GM10847 (cell line): ENCODE data around the gene MYBPC2.

Experiments
- POLR2A ChIP-seq: IDR thresholded peaks from 2 replicates; pipeline ENCODE4 v1.6.1; 2011; ENCODE audit not compliant: insufficient read length; ENCODE audit errors: extremely low read depth

Gene MYBPC2

GRCh38 chr19:50432221-50433028 lies at the start of gene MYBPC2:
TSS of gene MYBPC2 (plus strand) at chr19:50432892. CDS start at chr19:50432954, 62 bp downstream.
- no peak for TF ChIP-seq POLR2A

- TF ChIP-seq POLR2A, result no peak
Observed at GRCh38 chr19:50383001-50383851, 49.5 kb upstream of the MYBPC2 start.

DNA sequence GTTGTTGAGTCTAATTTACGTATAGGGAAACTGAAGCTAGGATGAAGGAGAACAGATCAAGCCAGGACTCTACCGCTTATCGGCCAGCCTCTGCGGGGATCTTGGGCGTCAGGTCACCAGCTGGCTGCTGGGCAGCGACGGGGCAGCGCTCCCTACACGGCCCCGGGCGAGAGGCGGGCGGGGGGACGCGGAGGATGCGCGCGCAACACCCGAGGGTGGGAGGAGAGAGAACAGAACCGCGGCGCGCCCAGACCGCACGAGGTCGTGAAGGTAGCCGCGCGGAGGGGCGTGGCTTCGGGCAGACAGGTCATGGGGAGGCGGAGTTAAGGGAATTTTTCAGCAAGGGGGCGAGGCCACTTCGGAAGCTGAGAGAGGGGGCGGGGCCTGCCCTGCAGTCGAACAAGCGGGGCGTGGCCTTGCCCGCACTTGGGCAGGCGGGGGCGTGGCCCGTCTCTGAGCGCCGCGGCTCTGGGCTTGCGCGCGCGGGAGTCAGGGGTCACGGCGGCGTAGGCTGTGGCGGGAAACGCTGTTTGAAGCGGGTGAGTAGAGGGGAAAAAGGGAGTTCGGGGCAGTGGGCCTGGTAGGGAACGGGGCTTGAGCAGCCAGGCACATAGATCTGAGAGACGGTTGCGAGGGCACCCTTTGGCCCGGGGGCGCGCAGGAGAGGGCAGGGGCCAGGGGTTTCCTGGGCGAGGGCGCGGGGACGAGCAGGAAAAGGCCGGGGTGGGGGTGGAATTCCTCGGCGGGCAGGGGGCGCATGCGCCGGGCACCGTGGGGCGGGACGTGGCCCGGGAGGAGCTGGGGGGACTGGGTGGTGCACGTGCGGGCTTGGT lies 48.6 kb upstream of the MYBPC2 start, which contains the start of gene POLD1:
Gene POLD1, plus strand, starts transcription at position 496 of the 833 bp plus-strand sequence. CDS start 14,505 bp downstream, outside the sequence.
- TF ChIP-seq POLR2A, result peak; percentile 61

GRCh38 chr19:50384685-50385535 lies 47.8 kb upstream of the MYBPC2 start:
- TF ChIP-seq POLR2A, result no peak

- no peak for TF ChIP-seq POLR2A
Observed at GRCh38 chr19:50387176-50387867, 45.4 kb upstream of the MYBPC2 start.

DNA sequence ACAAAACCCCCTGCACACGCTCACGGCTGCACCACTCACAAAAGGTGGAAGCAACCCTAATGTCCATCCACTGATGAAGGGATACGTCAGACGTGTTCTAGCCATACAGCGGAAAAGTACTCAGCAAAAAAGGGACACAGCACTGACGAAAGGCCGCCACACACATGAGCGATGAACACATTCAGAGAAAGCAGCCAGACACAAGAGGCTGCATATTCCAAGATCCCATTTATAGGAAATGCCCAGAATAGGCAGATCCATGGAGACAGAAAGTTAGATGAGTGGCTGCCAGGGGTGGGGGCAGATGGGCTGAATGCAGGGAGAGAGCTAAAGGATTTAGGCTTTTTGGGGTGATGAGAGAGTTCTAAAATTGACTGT lies 44.8 kb upstream of the MYBPC2 start:
- no peak for TF ChIP-seq POLR2A

DNA sequence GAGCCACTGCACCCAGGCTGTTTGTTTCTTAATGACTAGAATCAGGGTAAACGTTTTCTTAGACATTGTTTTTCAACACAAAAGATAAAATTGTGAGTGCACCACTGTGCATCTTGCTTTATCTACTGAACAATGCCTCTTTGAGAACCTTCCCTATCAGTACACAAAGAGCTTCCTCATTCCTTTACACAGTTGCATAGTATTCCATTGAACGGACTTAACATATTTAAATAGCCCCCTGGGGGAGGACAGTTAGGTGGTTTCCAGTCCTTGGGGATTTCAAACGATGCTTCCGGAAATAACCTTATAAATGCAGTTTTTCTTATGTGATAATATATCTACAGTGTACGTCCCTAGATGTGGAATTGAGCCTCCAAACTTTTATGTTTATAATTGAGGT lies 39.9 kb upstream of the MYBPC2 start:
- TF ChIP-seq POLR2A, result no peak

DNA sequence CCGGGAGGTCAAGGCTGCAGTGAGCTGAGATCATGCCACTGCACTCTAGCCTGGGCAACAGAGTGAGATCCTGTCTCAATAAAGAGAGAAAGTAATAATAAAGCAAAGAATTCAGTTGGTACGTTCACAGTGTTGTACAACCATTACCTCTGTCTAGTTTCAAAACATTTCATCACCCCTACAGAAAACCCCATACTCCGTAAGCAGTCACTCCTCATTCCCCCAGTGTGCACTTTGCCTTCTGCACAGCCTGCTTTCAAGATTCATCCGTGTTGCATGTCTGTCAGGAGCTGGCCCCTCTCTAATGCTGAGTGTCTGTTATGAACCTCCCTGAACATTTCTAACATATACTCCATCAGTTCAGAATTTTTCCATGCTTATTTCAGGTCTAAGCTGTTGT lies 39.1 kb upstream of the MYBPC2 start:
- TF ChIP-seq POLR2A, result no peak

DNA sequence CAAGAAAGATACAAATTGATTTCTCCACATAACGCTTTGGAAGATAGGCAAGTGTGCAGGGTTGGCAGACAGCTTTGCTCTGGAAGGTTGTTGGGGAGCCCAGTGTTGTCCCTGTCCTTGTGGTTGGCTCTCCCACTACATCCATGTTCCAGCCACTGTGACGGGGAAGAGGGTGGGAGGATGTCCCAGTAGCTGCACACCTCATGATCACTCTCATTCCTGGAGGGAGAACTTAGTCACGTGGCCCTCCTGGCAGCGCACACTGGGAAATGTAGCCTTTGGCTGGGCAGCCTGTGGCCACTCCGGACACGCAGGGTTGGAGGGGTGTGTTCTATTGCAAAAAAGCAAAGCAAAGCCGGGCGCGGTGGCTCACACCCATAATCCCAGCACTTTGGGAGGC lies 38.7 kb upstream of the MYBPC2 start:
- TF ChIP-seq POLR2A, result no peak

GRCh38 chr19:50398675-50399367 lies 33.9 kb upstream of the MYBPC2 start:
- TF ChIP-seq POLR2A, result no peak

- no peak for TF ChIP-seq POLR2A
Observed at GRCh38 chr19:50399368-50399745, 33.3 kb upstream of the MYBPC2 start.

- no peak for TF ChIP-seq POLR2A
Observed at GRCh38 chr19:50401605-50402450, 30.9 kb upstream of the MYBPC2 start.

DNA sequence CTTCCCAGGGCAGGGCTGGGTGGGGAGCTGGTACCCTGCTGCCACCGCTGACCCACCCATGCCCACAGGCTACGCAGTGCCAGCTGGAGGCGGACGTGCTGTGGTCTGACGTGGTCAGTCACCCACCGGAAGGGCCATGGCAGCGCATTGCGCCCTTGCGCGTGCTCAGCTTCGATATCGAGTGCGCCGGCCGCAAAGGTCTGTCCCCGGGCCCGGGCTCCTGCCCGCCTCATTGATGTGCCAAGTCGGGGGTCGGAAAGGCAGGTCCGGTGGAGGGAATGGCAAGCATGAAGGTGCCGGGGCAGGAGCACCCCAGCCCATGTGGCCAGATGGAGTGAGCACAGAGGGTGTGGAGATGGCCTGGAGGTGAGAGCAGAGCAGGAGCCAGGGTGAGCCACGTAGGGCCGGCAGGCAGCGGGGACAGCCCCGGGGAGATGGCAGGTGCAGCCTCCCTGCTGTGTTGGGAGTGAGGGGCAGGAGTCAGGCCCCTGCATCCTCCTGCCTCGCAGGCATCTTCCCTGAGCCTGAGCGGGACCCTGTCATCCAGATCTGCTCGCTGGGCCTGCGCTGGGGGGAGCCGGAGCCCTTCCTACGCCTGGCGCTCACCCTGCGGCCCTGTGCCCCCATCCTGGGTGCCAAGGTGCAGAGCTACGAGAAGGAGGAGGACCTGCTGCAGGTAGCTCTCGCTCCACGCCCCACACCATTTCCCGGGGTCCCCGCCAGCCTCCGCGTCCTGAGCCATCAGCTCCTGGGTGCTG lies 30.0 kb upstream of the MYBPC2 start:
- TF ChIP-seq POLR2A, result no peak
